HepG2 (cell line): ENCODE data around the gene FBLIM1. TPM values are rescaled to one million over a fixed set of nuclear protein-coding genes. Genes with fewer than 3 reads are reported as not detected.
A peak's percentile ranks its signal among the peaks of the same experiment; 100 is the strongest.

ENCODE experiments used
- CREM ChIP-seq, 2 experiments: sonication (generic) in 1 of 2; formaldehyde crosslinking in 1 of 2; IDR thresholded peaks; 2 replicates each; pipeline versions ENCODE4 v1.4.0 to v1.6.1; 2016 to 2020; ENCODE audit warnings: antibody characterized with exemption in 1 of 2, mild to moderate bottlenecking in 1 of 2, missing genetic modification reagents in 1 of 2
- GLI4 ChIP-seq: sonication (generic); formaldehyde crosslinking; IDR thresholded peaks from 2 replicates; pipeline ENCODE4 v1.5.1; 2020; ENCODE audit warnings: missing genetic modification reagents, mild to moderate bottlenecking, moderate library complexity, borderline replicate concordance
- HNRNPH1 ChIP-seq: fragments of 200-400 bp; formaldehyde crosslinking; optimal IDR thresholded peaks from 2 replicates; pipeline ENCODE3; 2017; ENCODE audit warnings: mild to moderate bottlenecking, low read depth, low read length
- KAT8 ChIP-seq: IDR thresholded peaks from 2 replicates; pipeline ENCODE4 v1.6.1; 2016; ENCODE audit warnings: missing genetic modification reagents, missing compliant biosample characterization
- KLF6 ChIP-seq: IDR thresholded peaks from 2 replicates; pipeline ENCODE4 v1.8.0; 2016; ENCODE audit warnings: missing biosample characterization, missing genetic modification reagents
- MAFG ChIP-seq: sonication (generic); formaldehyde crosslinking; IDR thresholded peaks from 2 replicates; pipeline ENCODE4 v1.5.1; 2020; ENCODE audit warnings: mild to moderate bottlenecking, missing genetic modification reagents
- MTA3 ChIP-seq: sonication (generic); formaldehyde crosslinking; IDR thresholded peaks from 2 replicates; pipeline ENCODE4 v1.4.0; 2020; ENCODE audit warnings: missing genetic modification reagents
- NCOA1 ChIP-seq: sonication (generic); formaldehyde crosslinking; IDR thresholded peaks from 2 replicates; pipeline ENCODE4 v1.9.0; 2021; ENCODE audit warnings: missing genetic modification reagents
- PAWR ChIP-seq: sonication (generic); formaldehyde crosslinking; IDR thresholded peaks from 2 replicates; pipeline ENCODE4 v1.4.0; 2020; ENCODE audit warnings: missing genetic modification reagents, mild to moderate bottlenecking, borderline replicate concordance
- REPIN1 ChIP-seq: sonication (generic); formaldehyde crosslinking; IDR thresholded peaks from 2 replicates; pipeline ENCODE4 v1.8.0; 2022; ENCODE audit warnings: missing genetic modification reagents, low read depth, mild to moderate bottlenecking, borderline replicate concordance
- RNF2 ChIP-seq: fragments of 450-650 bp; conservative IDR thresholded peaks from 2 replicates; pipeline ENCODE4 v1.6.1; 2016; ENCODE audit warnings: low read depth
- RXRA ChIP-seq: sonication (generic); formaldehyde crosslinking; IDR thresholded peaks from 2 replicates; pipeline ENCODE4 v1.5.1; 2020; ENCODE audit warnings: missing genetic modification reagents
- SMARCC2 ChIP-seq: fragments of 450-650 bp; IDR thresholded peaks from 2 replicates; pipeline ENCODE4 v1.6.1; 2017; ENCODE audit warnings: antibody characterized with exemption, mild to moderate bottlenecking
- SOX5 ChIP-seq: IDR thresholded peaks from 2 replicates; pipeline ENCODE4 v1.6.1; 2016; ENCODE audit warnings: borderline replicate concordance
- ZFP36L2 ChIP-seq: sonication (generic); formaldehyde crosslinking; IDR thresholded peaks from 2 replicates; pipeline ENCODE4 v1.4.0; 2020; ENCODE audit warnings: missing genetic modification reagents
- ZNF274 ChIP-seq: sonication (generic); formaldehyde crosslinking; IDR thresholded peaks from 2 replicates; pipeline ENCODE4 v1.5.1; 2020; ENCODE audit warnings: mild to moderate bottlenecking, missing genetic modification reagents
- ZNF460 ChIP-seq: sonication (generic); formaldehyde crosslinking; IDR thresholded peaks from 2 replicates; pipeline ENCODE4 v1.5.1; 2020; ENCODE audit warnings: missing genetic modification reagents, mild to moderate bottlenecking, borderline replicate concordance
- ZNF574 ChIP-seq: sonication (generic); formaldehyde crosslinking; IDR thresholded peaks from 2 replicates; pipeline ENCODE4 v1.4.0; 2020; ENCODE audit warnings: missing genetic modification reagents
- ZNF619 ChIP-seq: sonication (generic); formaldehyde crosslinking; IDR thresholded peaks from 2 replicates; pipeline ENCODE4 v1.4.0; 2020; ENCODE audit warnings: mild to moderate bottlenecking, missing genetic modification reagents
- ZNF878 ChIP-seq: sonication (generic); formaldehyde crosslinking; IDR thresholded peaks from 2 replicates; pipeline ENCODE4 v1.8.1; 2023; ENCODE audit warnings: mild to moderate bottlenecking, missing genetic modification reagents, moderate library complexity
- polyA plus RNA-seq, 8 experiments: library from polyadenylated mRNA; depleted of rRNA in 3 of 8; stranded (reverse) in 7 of 8; unstranded in 1 of 8; fragments of >200 nt; fragmentation: Illumina TruSeq in 4 of 8; extraction: Trizol in 4 of 8; gene quantifications; 2 replicates each; pipeline versions ENCODE4 v1.2.1 to v1.2.3, GENCODE V29; 2011 to 2016; ENCODE audit warnings: low read depth in 4 of 8, missing spikeins in 1 of 8, mixed read lengths in 1 of 8; ENCODE audit not compliant: insufficient read depth in 1 of 8
- total RNA-seq, 5 experiments: library from RNA; depleted of rRNA; stranded (reverse); fragments of >200 nt; fragmentation: Illumina TruSeq; extraction: Trizol; gene quantifications; 2 replicates each; pipeline ENCODE4 v1.2.3, GENCODE V29; 2016; ENCODE audit warnings: low read depth in 1 of 5
- TF ChIP-seq, protein P1 (sequence below): sonication (generic); formaldehyde crosslinking; IDR thresholded peaks from 2 replicates; pipeline ENCODE4 v1.8.1; 2022; ENCODE audit warnings: mild to moderate bottlenecking, missing genetic modification reagents
- TF ChIP-seq, protein P2 (sequence below): sonication (generic); formaldehyde crosslinking; IDR thresholded peaks from 2 replicates; pipeline ENCODE4 v1.4.0; 2020; ENCODE audit warnings: missing genetic modification reagents; ENCODE audit errors: not compliant biosample characterization
- TF ChIP-seq, protein P3 (sequence below): sonication (generic); formaldehyde crosslinking; IDR thresholded peaks from 2 replicates; pipeline ENCODE4 v1.5.1; 2020; ENCODE audit warnings: mild to moderate bottlenecking, missing genetic modification reagents, moderate library complexity

FBLIM1 gene
- total and polyA plus RNA-seq, 2 of the 13 experiments (the other 11 are each of a cell fraction or from before 2014, with no cell fraction given): 10.6 to 23.0 TPM

DNA sequence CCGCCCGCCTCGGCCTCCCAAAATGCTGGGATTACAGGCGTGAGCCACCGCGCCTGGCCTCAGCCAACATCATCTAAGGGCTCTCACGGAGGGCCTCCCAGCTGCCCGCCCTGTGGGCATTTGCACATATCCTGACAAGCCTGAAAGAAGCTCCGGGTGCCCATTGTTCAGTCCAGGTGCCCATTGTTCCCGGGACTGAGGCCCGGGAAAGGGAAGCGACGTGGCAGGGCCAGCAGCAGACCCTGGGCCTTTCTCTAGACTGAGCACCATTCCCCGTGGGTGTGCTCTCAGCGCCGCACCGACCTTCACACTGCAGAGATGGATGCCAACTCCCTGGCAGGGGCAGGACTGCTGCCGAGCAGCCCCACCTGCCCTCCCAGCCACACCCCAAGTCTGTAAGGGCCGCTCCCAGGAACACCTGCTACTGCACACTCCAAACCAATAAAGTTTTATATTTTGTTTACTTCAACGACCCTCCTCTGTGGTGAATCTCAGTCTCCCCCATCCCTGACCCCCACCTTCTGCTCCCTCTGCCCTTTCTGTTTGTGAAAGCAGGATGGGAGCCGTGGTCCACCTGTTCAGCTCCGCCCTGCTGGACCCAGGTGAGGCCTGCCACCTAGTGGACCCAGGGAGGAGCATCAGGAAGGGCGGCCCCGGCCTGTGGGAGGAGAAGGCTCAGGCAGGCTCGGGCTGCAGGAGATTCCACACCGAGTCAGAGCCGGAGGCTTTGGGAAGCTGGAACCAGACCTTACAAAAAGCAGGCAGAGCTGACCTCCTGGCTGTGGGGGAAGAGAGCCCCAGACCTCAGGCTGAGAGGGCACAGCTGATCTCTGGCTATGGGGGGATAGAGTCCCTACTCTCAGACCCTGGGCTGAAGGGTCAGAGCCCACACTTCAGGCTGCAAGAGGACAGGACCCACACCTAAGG, 17.4 kb upstream of the FBLIM1 start (continued):
- TF ChIP-seq ZNF574 (CRISPR knock-in tag) (peak; percentile 53), ZNF878 (CRISPR knock-in tag) (no peak), ZFP36L2 (CRISPR knock-in tag) (no peak), ZNF460 (CRISPR knock-in tag) (no peak), MTA3 (CRISPR knock-in tag) (no peak), PAWR (CRISPR knock-in tag) (no peak), CREM (IDR thresholded peaks at IDR 0.05) (no peak), CREM (CRISPR knock-in tag; IDR thresholded peaks at IDR 0.05) (no peak), KLF6 (0 out of 2 replicates have a peak, but pooled peaks have one; percentile 55), MAFG (CRISPR knock-in tag) (no peak), NCOA1 (no peak), GLI4 (CRISPR knock-in tag) (no peak), SOX5 (peak; percentile 29; the same call in 1 of the 2 replicates), KAT8 (CRISPR knock-in tag) (peak; percentile 71), SMARCC2 (no peak), ZNF619 (no peak), RXRA (CRISPR knock-in tag) (peak; percentile 56; the same call in 1 of the 2 replicates), HNRNPH1 (no peak), REPIN1 (peak; percentile 43; the same call in 1 of the 2 replicates), ZNF274 (CRISPR knock-in tag) (0 out of 2 replicates have a peak, but pooled peaks have one; percentile 21), RNF2 (no peak)
- TF ChIP-seq, protein P1, sequence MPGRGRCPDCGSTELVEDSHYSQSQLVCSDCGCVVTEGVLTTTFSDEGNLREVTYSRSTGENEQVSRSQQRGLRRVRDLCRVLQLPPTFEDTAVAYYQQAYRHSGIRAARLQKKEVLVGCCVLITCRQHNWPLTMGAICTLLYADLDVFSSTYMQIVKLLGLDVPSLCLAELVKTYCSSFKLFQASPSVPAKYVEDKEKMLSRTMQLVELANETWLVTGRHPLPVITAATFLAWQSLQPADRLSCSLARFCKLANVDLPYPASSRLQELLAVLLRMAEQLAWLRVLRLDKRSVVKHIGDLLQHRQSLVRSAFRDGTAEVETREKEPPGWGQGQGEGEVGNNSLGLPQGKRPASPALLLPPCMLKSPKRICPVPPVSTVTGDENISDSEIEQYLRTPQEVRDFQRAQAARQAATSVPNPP (CRISPR knock-in tag): no peak
- TF ChIP-seq, protein P2, sequence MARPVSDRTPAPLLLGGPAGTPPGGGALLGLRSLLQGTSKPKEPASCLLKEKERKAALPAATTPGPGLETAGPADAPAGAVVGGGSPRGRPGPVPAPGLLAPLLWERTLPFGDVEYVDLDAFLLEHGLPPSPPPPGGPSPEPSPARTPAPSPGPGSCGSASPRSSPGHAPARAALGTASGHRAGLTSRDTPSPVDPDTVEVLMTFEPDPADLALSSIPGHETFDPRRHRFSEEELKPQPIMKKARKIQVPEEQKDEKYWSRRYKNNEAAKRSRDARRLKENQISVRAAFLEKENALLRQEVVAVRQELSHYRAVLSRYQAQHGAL (CRISPR knock-in tag): no peak
- TF ChIP-seq, protein P3, sequence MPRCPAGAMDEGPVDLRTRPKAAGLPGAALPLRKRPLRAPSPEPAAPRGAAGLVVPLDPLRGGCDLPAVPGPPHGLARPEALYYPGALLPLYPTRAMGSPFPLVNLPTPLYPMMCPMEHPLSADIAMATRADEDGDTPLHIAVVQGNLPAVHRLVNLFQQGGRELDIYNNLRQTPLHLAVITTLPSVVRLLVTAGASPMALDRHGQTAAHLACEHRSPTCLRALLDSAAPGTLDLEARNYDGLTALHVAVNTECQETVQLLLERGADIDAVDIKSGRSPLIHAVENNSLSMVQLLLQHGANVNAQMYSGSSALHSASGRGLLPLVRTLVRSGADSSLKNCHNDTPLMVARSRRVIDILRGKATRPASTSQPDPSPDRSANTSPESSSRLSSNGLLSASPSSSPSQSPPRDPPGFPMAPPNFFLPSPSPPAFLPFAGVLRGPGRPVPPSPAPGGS (CRISPR knock-in tag): no peak
